SK-N-MC (cell line): ENCODE measurements around the gene LHB.

Experiments
- EZH2 ChIP-seq: fragments of 200-600 bp; sonication (generic); IDR thresholded peaks from one replicate; pipeline ENCODE4 v1.6.1; 2017; ENCODE audit warnings: antibody characterized with exemption
- FOXP2 ChIP-seq: optimal IDR thresholded peaks from 2 replicates; pipeline ENCODE3; 2011; ENCODE audit warnings: mild to moderate bottlenecking, moderate library complexity; ENCODE audit not compliant: insufficient read depth; ENCODE audit errors: extremely low read length, control extremely low read depth

DNA sequence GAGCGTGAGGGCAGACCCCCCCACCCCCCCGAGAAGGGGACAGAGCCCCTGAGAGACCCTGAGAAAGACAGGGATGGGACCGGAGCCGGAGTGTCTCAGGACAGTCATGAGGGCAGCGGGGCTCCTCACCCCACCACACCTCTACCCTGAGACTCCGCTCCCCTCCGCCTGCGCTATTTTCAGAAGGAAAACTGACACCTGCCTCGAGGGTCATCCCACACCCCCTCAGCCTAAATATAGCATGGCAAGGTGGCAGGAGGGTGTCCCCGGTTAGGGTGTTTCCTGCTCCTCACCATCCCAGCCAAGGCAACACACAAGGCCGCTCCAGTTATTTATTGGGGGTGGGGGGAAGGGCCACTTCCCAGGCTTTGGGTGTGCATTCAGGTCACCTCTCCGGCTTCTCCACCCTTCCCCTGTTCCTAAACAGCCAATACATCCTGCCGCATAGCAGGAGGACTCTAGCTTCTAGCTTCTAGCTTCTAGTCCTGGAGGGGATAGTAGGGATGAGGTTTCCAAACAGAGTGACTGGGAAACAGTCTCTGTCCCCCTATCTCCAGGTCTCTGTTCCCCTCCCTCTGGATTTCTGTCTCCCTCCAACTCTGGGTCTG is 49.1 kb upstream of the LHB start:
- TF ChIP-seq FOXP2 (no peak), EZH2 (no peak)
